ENCODE data around the gene DCHS1. TPM values are rescaled to one million over a fixed set of nuclear protein-coding genes. Genes with fewer than 3 reads are reported as not detected.
"Not testable (repeated sequence)": the region's sequence is repeated elsewhere in the genome, so short reads cannot be mapped to it uniquely, and the experiment has no call there.

Gene DCHS1
- total RNA-seq = 29.0 TPM

DNA sequence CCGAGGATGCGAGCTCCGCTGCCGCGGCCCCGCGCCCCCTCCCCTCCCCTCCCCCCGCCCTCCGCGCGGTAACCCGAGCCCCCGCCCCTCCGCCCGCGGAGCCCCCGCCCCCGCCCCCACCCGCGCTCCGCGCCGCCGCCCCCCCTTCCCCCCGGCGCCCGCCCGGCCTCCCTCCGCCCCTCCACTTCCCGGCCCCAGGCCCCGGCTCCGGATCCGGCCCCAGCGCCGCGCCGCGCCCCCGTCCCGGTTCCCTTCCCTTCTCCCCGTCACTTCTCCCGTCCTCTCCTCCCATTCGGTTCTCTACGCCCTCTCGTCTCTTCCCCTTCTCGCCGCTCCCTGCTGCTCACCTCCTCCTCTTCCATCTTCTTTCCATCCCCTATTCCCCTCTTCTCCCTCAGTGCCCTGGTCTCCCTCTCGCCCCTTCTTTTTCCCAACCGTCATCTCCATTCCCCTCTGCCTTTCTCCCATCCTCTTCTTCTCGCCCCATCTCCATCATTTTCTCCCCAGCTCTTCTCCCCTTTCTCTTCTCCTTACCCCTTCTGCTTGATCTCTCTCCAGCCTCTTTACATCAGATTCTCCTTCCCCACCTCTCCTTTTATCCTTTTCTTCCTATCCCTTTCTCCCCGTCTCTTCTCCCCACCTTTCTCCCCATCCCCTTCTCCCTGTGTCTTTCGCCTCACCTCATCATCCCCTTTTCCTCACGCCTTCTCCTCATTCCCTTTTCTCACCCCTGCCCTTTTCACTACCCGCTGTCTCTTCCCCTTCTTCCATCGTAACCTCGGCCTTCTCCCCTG lies at the start of gene DCHS1:
DCHS1 (minus strand) TSS at position 20 of the 794 bp plus-strand sequence. CDS start 14,196 bp downstream, outside the sequence.
- DNase-seq = peak; percentile 39

GRCh38 chr11:6703247-6704063 lies 47.8 kb upstream of the DCHS1 start:
- no peak for DNase-seq

DNA sequence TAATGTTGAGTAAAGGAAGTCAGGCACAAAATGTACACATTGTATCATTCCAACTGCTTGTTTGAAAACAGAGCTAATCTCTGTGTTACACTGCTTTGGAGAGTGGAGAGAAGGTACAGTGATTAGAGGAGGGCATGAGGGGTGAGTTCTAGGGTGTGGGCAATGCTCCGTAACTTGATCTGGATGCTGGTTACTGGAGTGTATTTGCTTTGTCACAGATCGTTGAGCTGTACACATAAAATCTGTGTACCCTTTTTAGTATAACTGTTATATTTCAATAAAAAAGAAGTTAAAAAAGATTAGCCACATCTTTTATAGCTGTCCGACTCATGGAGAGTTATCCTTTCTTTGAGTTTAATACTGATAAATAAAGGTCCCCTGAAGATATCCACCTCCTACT lies 46.3 kb upstream of the DCHS1 start:
- not testable (repeated sequence) for DNase-seq

- DNase-seq = peak; percentile 49
Measured at GRCh38 chr11:6695377-6695776, 39.8 kb upstream of the DCHS1 start.

DNA sequence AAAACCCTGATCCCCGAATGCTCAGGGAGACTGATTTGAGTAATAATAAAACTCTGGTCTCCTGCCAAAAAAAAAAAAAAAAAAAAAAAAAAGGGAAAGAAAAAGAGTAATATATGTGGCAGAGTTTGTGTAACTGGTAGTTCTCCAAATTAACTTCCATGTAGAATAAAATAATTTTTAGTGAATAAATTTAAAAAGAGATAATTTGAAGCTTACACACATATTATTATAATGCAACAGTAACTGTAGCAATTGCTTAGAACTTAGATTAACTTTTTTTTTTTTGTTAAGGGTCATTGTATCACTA lies 38.6 kb upstream of the DCHS1 start:
- DNase-seq = no peak

DNA sequence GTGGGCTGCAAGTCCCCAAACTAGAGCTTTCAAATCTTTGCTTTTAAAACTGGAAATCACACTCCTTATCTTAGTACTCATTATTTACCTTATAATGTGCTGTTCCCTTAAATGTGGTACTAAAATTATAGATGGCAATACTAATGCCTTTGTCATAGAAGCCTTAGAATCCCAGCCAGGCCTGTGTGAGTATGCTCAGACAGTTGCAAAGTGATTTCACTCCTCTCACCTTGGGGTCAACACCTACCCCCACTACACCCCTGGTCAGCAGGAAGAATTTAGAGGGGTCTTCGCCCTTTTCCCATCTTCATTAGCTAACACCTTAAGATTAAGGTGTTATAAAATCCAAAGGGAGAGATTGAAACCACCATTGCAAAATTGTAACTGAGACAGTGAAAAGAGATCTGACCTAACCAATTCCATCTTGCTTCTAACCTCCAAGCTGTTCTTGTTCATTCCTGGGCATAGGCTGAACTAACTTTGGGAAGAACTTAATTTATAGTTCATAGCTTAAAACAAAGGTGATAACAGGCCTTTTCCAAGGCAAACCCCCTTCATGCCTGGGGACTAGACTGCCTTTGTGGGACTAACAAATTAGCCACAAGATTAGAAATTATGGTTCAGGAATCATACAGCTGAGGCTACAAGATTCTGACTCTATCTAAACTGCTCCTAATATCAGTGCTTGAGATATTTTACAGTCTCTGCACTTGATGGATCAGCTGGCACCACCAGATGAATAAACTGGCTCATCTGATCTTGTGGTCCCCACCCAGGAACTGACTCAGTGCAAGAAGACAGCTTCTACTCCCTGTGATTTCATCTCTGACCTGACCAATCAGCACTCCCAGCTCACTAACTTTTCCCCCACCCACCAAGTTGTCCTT lies 38.0 kb upstream of the DCHS1 start:
- no peak for DNase-seq

- DNase-seq = no peak
Measured at GRCh38 chr11:6692128-6692527, 36.5 kb upstream of the DCHS1 start.

DNA sequence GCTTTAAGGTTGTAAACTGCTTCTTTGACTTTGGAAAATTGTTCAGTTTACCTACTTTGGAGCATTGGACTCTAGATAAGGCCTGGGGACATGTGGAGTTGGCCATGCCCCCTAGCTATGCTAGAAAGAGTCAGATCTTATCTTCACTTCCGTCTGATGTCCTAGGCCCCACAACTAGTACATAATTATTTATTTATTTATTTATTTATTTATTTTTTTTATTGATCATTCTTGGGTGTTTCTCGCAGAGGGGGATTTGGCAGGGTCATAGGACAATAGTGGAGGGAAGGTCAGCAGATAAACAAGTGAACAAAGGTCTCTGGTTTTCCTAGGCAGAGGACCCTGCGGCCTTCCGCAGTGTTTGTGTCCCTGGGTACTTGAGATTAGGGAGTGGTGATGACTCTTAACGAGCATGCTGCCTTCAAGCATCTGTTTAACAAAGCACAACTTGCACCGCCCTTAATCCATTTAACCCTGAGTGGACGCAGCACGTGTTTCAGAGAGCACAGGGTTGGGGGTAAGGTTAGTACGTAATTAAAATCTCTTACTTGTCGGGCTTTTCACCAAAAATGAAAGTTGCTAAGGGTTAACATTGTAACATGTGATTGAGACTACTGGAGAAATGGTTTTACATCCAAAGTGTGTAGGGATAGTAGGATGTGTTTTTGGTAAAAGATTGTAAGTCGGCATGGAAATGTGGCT lies 35.0 kb upstream of the DCHS1 start:
- not testable (repeated sequence) for DNase-seq

DNA sequence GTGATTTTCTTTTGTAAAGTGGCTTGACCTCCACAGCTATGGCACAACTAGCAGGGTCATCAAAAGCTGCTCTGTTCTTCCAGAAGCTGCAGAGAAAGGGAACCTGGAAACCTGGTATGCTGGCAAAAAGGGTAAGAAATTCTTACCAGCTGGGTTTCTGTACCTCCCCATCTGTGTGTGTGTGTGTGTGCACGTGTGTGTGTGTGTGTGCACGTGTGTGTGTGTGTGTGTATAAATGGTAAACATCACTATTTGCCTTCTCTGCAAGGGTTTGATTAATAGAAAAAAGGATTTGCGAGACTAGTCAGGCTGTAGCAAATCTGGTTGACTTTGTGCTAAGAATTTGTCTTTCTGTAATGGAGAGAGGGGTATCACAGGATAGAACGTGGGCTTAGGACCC lies 32.3 kb upstream of the DCHS1 start:
- DNase-seq = no peak

GRCh38 chr11:6686006-6686405 lies 30.4 kb upstream of the DCHS1 start:
- DNase-seq = no peak

DNA sequence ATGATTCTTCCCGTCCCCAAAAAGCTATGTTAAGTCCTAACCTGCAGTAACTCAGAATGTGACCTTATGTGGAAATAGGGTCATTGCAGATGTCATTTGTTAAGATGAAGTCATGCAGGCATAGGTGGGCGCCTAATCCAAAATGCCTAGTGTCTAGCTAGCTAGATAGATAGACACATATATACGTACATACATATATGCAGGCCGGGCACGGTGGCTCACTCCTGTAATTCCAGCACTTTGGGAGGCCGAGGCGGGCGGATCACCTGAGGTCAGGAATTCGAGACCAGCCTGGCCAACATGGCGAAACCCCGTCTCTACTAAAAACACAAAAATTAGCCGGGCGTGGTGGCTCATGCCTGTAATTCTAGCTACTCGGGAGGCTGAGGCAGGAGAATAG lies 28.5 kb upstream of the DCHS1 start:
- not testable (repeated sequence) for DNase-seq

DNA sequence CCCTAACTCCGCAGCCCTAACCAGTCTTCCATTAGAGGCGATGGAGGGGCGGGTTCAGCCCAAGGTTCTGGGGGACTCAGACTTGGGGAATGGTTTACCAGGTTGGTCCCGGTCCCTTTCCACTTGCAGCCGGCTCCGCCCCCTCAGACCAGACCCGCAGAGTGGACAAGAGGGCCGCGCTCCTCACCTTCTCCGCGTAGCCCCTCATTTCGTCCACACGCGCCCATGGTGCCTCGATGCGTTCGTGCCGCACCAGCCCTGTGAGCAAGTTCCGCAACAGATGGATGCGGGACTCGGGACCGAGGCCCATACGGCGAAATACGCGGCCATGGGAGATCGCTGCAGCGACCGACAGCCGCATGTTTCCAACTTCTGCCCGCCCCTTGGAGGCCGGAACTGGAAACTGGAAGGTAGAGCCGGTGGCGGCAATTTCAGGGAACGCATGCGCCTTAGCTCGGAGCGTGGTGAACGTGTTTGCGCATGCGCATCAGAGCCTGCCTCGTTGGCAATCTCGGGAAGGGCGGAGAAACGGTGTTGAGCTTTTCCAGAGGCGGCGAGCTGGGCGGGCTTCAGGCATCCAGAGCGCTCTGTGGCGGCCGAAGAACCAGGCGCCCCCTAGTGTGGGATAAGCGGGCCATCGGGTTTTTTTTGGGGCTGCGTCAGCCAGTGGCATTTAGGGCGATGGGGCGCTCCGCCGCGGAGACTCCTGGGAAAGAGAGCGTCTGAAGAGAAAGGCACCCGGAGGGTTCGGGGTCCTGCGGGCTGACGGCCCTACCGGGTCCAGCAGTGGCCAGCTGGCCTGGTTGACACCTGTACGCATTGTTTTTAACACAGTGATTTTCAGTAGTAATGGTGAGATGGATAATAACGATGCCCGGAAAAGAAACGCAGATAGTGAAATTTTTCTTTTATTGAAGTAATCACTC lies 27.6 kb upstream of the DCHS1 start, which contains the start of gene MRPL17:
MRPL17 (minus strand) TSS at position 405 of the 926 bp plus-strand sequence; CDS start at position 361, 44 bp downstream.
- DNase-seq = peak; percentile 98

DNA sequence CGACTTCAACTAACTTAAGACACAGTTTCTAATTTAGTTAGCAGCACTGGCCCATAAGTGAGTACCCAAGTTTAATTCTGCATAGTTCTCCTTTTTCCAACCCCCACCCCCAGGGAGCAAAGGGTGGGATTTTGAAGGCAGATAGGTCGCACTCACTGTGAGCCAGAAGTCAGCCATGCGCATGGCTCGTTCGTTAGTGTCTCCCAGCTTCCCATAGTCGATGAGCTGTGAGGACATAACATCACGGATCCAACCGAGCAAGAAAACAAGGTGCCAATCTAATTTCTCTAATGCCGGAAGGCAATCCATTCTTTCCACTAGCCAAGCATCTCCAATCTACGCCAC lies 27.0 kb upstream of the DCHS1 start:
- no peak for DNase-seq

DNA sequence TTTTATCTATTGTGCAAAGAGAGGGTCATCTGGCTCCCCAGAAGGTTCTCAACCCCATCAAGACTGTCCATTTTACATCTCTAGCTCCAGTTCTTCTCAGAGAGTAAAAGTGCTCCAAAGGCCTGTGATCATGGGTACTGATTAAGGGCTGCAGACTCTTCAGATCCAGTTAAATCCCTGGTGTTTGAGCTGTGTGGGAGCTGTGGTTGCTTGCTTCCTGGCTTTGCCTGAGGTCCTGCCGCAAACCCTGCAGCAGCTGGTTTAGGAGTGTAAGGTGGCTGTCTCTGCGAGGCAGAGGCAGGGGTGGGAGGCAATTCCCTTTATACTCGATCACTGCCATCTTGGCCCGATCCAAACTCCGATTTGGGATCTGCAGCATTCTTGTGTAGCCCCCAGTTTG lies 26.3 kb upstream of the DCHS1 start:
- peak; percentile 23 for DNase-seq

- peak; percentile 18 for DNase-seq
Measured at GRCh38 chr11:6681505-6681904, 25.9 kb upstream of the DCHS1 start.

DNA sequence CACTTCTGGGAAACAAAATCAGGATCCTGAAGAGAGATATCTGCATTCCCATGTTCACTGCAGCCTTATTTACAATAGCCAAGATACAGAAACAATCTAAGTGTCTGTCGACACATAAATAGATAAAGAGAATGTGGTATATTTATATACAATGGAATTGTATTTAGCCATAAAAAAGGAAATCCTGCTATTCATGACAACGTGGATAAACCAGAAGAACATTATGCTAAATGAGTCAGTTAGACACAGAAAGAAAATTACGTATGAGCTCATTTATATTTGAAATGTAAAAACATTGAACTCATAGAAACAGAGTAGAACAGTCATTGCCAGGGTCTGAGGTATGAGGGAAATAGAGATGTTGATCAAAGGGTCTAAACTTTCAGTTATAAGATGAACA lies 21.4 kb upstream of the DCHS1 start:
- no peak for DNase-seq

- no peak for DNase-seq
Measured at GRCh38 chr11:6674862-6675261, 19.3 kb upstream of the DCHS1 start.

DNA sequence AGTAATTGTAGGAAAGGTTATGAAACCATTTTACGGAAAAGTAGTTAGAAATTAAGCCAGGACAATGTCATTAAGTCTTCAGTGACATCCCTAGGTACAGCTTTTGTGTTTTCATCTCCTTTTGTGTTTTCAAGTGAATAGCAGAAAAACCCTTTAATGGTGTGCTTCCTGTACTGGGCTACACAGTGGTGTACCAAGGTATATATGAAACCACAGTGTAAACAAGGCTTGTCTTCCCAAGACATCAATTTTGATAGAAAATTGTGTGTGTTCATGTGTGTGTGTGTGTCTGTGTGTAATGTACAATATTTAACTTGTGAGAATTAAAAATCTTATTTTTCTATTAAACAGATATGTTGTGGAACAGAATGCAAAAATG lies 18.6 kb upstream of the DCHS1 start:
- no peak for DNase-seq

GRCh38 chr11:6673523-6674218 lies 18.1 kb upstream of the DCHS1 start:
- DNase-seq = no peak

DNA sequence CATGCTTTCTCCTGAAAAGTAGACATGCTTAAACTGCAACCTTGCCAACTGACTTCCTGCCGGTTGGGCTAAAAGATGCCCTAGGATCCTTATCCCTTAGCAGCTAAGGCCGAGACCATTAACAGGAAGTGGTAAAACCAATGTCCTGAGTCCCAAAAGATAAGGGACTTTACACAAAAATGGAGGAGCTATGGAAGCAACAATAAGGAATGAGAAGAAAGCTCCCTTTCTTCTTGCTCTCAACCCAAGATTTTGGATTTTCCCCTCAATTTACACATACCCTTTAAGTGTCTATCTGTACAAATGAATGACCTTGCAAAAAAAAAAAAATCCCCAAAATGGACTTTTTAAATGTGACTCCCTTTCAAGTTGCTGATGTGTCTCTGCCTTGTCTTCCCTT lies 16.4 kb upstream of the DCHS1 start:
- DNase-seq = no peak

Measured in skin of body (tissue), 2 donors.